HG03575 (cell line): ENCODE measurements around the gene PTPRD.

Source experiments
- ATAC-seq: cut with Tn5 transposase; IDR thresholded peaks from one replicate; pipeline ENCODE4 v1.9.1; 2021; ENCODE audit not compliant: unreplicated experiment, insufficient number of reproducible peaks, low FRiP score; ENCODE audit errors: extremely low read depth

The PTPRD gene

GRCh38 chr9:10232352-10232930, 380.4 kb downstream of the PTPRD start:
- ATAC-seq, result no peak

GRCh38 chr9:10230512-10230911, 382.3 kb downstream of the PTPRD start:
- no peak for ATAC-seq

- ATAC-seq, result no peak
Measured at GRCh38 chr9:10228082-10228481, 384.7 kb downstream of the PTPRD start.

GRCh38 chr9:10226996-10227395, 385.8 kb downstream of the PTPRD start:
- no peak for ATAC-seq

- ATAC-seq, result no peak
Measured at GRCh38 chr9:10212702-10213101, 400.1 kb downstream of the PTPRD start.

- no peak for ATAC-seq
Measured at GRCh38 chr9:10208691-10209069, 404.1 kb downstream of the PTPRD start.

- ATAC-seq, result no peak
Measured at GRCh38 chr9:10204276-10204675, 408.5 kb downstream of the PTPRD start.

GRCh38 chr9:10173561-10173960, 439.2 kb downstream of the PTPRD start:
- ATAC-seq, result no peak

- no peak for ATAC-seq
Measured at GRCh38 chr9:10172476-10172875, 440.3 kb downstream of the PTPRD start.

GRCh38 chr9:10168241-10168640, 444.6 kb downstream of the PTPRD start:
- ATAC-seq, result no peak

- ATAC-seq, result no peak
Measured at GRCh38 chr9:10148796-10149195, 464.0 kb downstream of the PTPRD start.

GRCh38 chr9:10146517-10147331, 466.1 kb downstream of the PTPRD start:
- no peak for ATAC-seq

- no peak for ATAC-seq
Measured at GRCh38 chr9:10144355-10144754, 468.4 kb downstream of the PTPRD start.

GRCh38 chr9:10135553-10135952, 477.2 kb downstream of the PTPRD start:
- no peak for ATAC-seq

- no peak for ATAC-seq
Measured at GRCh38 chr9:10134266-10134665, 478.5 kb downstream of the PTPRD start.

GRCh38 chr9:10130061-10130675, 482.6 kb downstream of the PTPRD start:
- no peak for ATAC-seq

- ATAC-seq, result no peak
Measured at GRCh38 chr9:10127867-10128266, 484.9 kb downstream of the PTPRD start.

GRCh38 chr9:10112798-10113197, 500.0 kb downstream of the PTPRD start:
- no peak for ATAC-seq

- no peak for ATAC-seq
Measured at GRCh38 chr9:10112070-10112469, 500.7 kb downstream of the PTPRD start.

- no peak for ATAC-seq
Measured at GRCh38 chr9:10108815-10109214, 504.0 kb downstream of the PTPRD start.
